SK-N-SH (cell line): Measurements from ENCODE around the gene C9orf78. TPM values are rescaled to one million over a fixed set of nuclear protein-coding genes. Genes with fewer than 3 reads are reported as not detected.

ENCODE experiments used
- CTCF ChIA-PET: fragments of 300-600, 350-600 bp; formaldehyde crosslinking; extraction: SDS; loops from one replicate; lab custom pipeline; 2021; lab: Yijun Ruan, JAX
- POLR2A ChIA-PET: fragments of 350-600 bp; sonication (Branson Sonifier 250); formaldehyde crosslinking; extraction: SDS; loops from one replicate; lab custom pipeline; 2020; ENCODE audit warnings: antibody characterized with exemption, inconsistent platforms; lab: Yijun Ruan, JAX
- DNase-seq: peaks from one replicate; pipeline ENCODE4 v3.0.0; 2012
- H2AFZ ChIP-seq: fragments of 200-600 bp; sonication (generic); 2 replicates; pipeline ENCODE4 v1.8.1; 2016; ENCODE audit warnings: antibody characterized with exemption, mild to moderate bottlenecking, low read depth
- H3F3A ChIP-seq: fragments of 200-600 bp; sonication (generic); replicated peaks from 2 replicates; pipeline ENCODE3; 2016; ENCODE audit warnings: antibody characterized with exemption, mild to moderate bottlenecking; ENCODE audit not compliant: insufficient read depth
- H3K27ac ChIP-seq, 2 experiments: fragments of 200-500 bp in 1 of 2; fragments of 200-600 bp in 1 of 2; sonication (Bioruptor generic) in 1 of 2; sonication (generic), shearing (Covaris generic) in 1 of 2; 2 replicates each; pipeline versions ENCODE4 v1.5.1 to v1.6.1; 2014 to 2016; ENCODE audit warnings: low read depth in 2 of 2, inconsistent platforms in 1 of 2, low read length in 1 of 2, mild to moderate bottlenecking in 1 of 2, mixed read lengths in 1 of 2
- H3K27me3 ChIP-seq: fragments of 200-600 bp; sonication (generic), shearing (Covaris generic); 2 replicates; pipeline ENCODE4 v1.6.1; 2016; ENCODE audit warnings: mixed run types; ENCODE audit not compliant: insufficient read depth
- H3K36me3 ChIP-seq, 2 experiments: fragments of 200-500 bp in 1 of 2; fragments of 200-600 bp in 1 of 2; sonication (Bioruptor generic) in 1 of 2; sonication (generic) in 1 of 2; replicated peaks in 1 of 2; 2 replicates each; pipeline versions ENCODE3 to v1.5.1; 2014 to 2016; ENCODE audit warnings: low read length in 1 of 2, mild to moderate bottlenecking in 1 of 2; ENCODE audit not compliant: insufficient read depth in 2 of 2, control insufficient read depth in 1 of 2
- H3K4me1 ChIP-seq, 2 experiments: fragments of 200-500 bp in 1 of 2; fragments of 200-600 bp in 1 of 2; sonication (Bioruptor generic) in 1 of 2; sonication (generic), shearing (Covaris generic) in 1 of 2; 2 replicates each; pipeline versions ENCODE4 v1.5.1 to v1.6.1; 2014 to 2016; ENCODE audit warnings: low read depth in 1 of 2, low read length in 1 of 2, mixed run types in 1 of 2; ENCODE audit not compliant: insufficient read depth in 2 of 2, control insufficient read depth in 1 of 2
- H3K4me2 ChIP-seq: fragments of 200-600 bp; sonication (generic), shearing (Covaris generic); 2 replicates; pipeline ENCODE4 v1.6.1; 2017; ENCODE audit warnings: mixed run types
- H3K4me3 ChIP-seq, 2 experiments: fragments of 200-500 bp in 1 of 2; fragments of 200-600 bp in 1 of 2; sonication (Bioruptor generic) in 1 of 2; sonication (generic), shearing (Covaris generic) in 1 of 2; 2 replicates each; pipeline versions ENCODE4 v1.5.1 to v1.8.1; 2014 to 2016; ENCODE audit warnings: low read depth in 2 of 2, inconsistent platforms in 1 of 2, low read length in 1 of 2, mild to moderate bottlenecking in 1 of 2, mixed read lengths in 1 of 2, moderate library complexity in 1 of 2
- H3K79me2 ChIP-seq: fragments of 200-600 bp; sonication (generic); 2 replicates; pipeline ENCODE4 v1.8.1; 2017; ENCODE audit warnings: mild to moderate bottlenecking; ENCODE audit not compliant: insufficient read depth
- H3K9ac ChIP-seq: fragments of 200-600 bp; sonication (generic); 2 replicates; pipeline ENCODE4 v1.6.1; 2017; ENCODE audit warnings: mixed run types
- H3K9me2 ChIP-seq: fragments of 200-600 bp; sonication (generic); 2 replicates; pipeline ENCODE4 v1.6.1; 2017; ENCODE audit warnings: mixed run types
- H3K9me3 ChIP-seq: fragments of 200-600 bp; sonication (generic); 2 replicates; pipeline ENCODE4 v1.6.1; 2017; ENCODE audit warnings: mixed run types, mild to moderate bottlenecking, moderate library complexity
- H4K20me1 ChIP-seq: fragments of 200-600 bp; sonication (generic); 2 replicates; pipeline ENCODE4 v1.6.1; 2017; ENCODE audit warnings: mild to moderate bottlenecking, mixed run types; ENCODE audit not compliant: insufficient read depth
- CTCF ChIP-seq: fragments of 200-600 bp; sonication (generic); IDR thresholded peaks from 2 replicates; pipeline ENCODE4 v1.6.1; 2017; ENCODE audit warnings: antibody characterized with exemption, mild to moderate bottlenecking, moderate library complexity
- EP300 ChIP-seq, 2 experiments: IDR thresholded peaks; 2 replicates each; pipeline versions ENCODE4 v1.4.0 to v1.6.1; 2012; ENCODE audit warnings: borderline replicate concordance in 1 of 2, low read depth in 1 of 2, low read length in 1 of 2
- EZH2phosphoT487 ChIP-seq: fragments of 200-600 bp; sonication (generic); IDR thresholded peaks from 2 replicates; pipeline ENCODE4 v1.6.1; 2017; ENCODE audit warnings: low read depth, mixed run types, mild to moderate bottlenecking, antibody characterized with exemption, moderate library complexity, borderline replicate concordance
- FOSL2 ChIP-seq: IDR thresholded peaks from 2 replicates; pipeline ENCODE4 v1.4.0; 2012; ENCODE audit warnings: low read depth, mild to moderate bottlenecking, moderate library complexity, borderline replicate concordance
- IRF3 ChIP-seq: fragments of 150-350 bp; IDR thresholded peaks from 2 replicates; pipeline ENCODE4 v1.6.1; 2016; ENCODE audit warnings: mild to moderate bottlenecking, low read depth, low read length
- JUND ChIP-seq: IDR thresholded peaks from 2 replicates; pipeline ENCODE4 v1.4.0; 2012
- MAX ChIP-seq: IDR thresholded peaks from 2 replicates; pipeline ENCODE4 v1.4.0; 2012; ENCODE audit warnings: low read depth
- MEF2A ChIP-seq: IDR thresholded peaks from 2 replicates; pipeline ENCODE4 v1.4.0; 2012; ENCODE audit warnings: low read depth, borderline replicate concordance
- MXI1 ChIP-seq: IDR thresholded peaks from 2 replicates; pipeline ENCODE4 v1.6.1; 2012; ENCODE audit warnings: mild to moderate bottlenecking, low read depth, low read length, improper control_type of control experiment
- NFIC ChIP-seq: IDR thresholded peaks from 2 replicates; pipeline ENCODE4 v1.4.0; 2012; ENCODE audit warnings: borderline replicate concordance
- PBX3 ChIP-seq: IDR thresholded peaks from 2 replicates; pipeline ENCODE4; 2012
- RCOR1 ChIP-seq: fragments of 150-350 bp; IDR thresholded peaks from 2 replicates; pipeline ENCODE4 v1.6.1; 2017; ENCODE audit warnings: antibody characterized with exemption, low read length
- RFX5 ChIP-seq: IDR thresholded peaks from 2 replicates; pipeline ENCODE4 v1.6.1; 2012; ENCODE audit warnings: mild to moderate bottlenecking, improper control_type of control experiment, low read length
- SIN3A ChIP-seq: IDR thresholded peaks from 2 replicates; pipeline ENCODE4 v1.6.1; 2012; ENCODE audit warnings: low read depth, mild to moderate bottlenecking, low read length, moderate library complexity, borderline replicate concordance
- SMC3 ChIP-seq: IDR thresholded peaks from 2 replicates; pipeline ENCODE4 v1.6.1; 2012; ENCODE audit warnings: low read depth, low read length, improper control_type of control experiment
- TCF12 ChIP-seq: IDR thresholded peaks from 2 replicates; pipeline ENCODE4 v1.4.0; 2012
- TEAD4 ChIP-seq: IDR thresholded peaks from 2 replicates; pipeline ENCODE4 v1.4.0; 2012; ENCODE audit warnings: mild to moderate bottlenecking, borderline replicate concordance; ENCODE audit not compliant: insufficient read depth
- YY1 ChIP-seq: IDR thresholded peaks from 2 replicates; pipeline ENCODE4 v1.4.0; 2012; ENCODE audit warnings: low read depth, mild to moderate bottlenecking
- ZBTB33 ChIP-seq: IDR thresholded peaks from 2 replicates; pipeline ENCODE4 v1.4.0; 2012; ENCODE audit warnings: low read depth, borderline replicate concordance
- WGBS: methylation state at CpG from one replicate; pipeline ENCODE4 v1.1.6; 2017; ENCODE audit warnings: low lambda C conversion rate; 5-methylcytosine and 5-hydroxymethylcytosine counted together
- polyA plus RNA-seq, 3 experiments: library from polyadenylated mRNA; depleted of rRNA; stranded (reverse); fragments of >200 nt; gene quantifications; 2 replicates each; pipeline ENCODE4 v1.2.3, GENCODE V29; 2012
- small RNA-seq, 7 experiments: library from RNA; depleted of rRNA; stranded (forward); fragments of <200 nt; gene quantifications; one replicate each; pipeline ENCODE3, GENCODE V24; 2012

C9orf78 gene
- polyA plus RNA-seq, 1 of the 3 experiments (the other 2 are of a cell fraction) = 59.2 TPM

- POLR2A ChIA-PET = no interaction called here
- H3K9ac ChIP-seq = no peak overlapping the region
- peak overlapping the region; percentile 72 for H3K4me2 ChIP-seq
- H3K79me2 ChIP-seq = no peaks in the 10 kb centered on the region
- H3K9me3 ChIP-seq = no peaks in the 10 kb centered on the region
- no peak for DNase-seq
- no peaks in the 10 kb centered on the region for H3F3A ChIP-seq
- CTCF ChIA-PET = interaction anchor here (0.7 to 19.6 kb wide), 5 partner anchors 12 to 135 kb away, joined by 3 to 356 read pairs (median 13); no protein-coding TSS in a partner anchor
- TF ChIP-seq IRF3 = no peak
- TF ChIP-seq MEF2A = no peak
- no peak for TF ChIP-seq JUND
- TF ChIP-seq TCF12 = no peak
- no peak for TF ChIP-seq RFX5
- no peak for TF ChIP-seq PBX3
- no peak for TF ChIP-seq SMC3
- TF ChIP-seq EZH2phosphoT487 = no peak
- TF ChIP-seq RCOR1 = no peak
- TF ChIP-seq YY1 = no peak
- no peak for TF ChIP-seq CTCF
- TF ChIP-seq NFIC = no peak
- no peak for TF ChIP-seq EP300 (IDR thresholded peaks at IDR 0.05; ENCODE audit: borderline replicate concordance in 1 of 2, low read depth in 1 of 2, low read length in 1 of 2)
- TF ChIP-seq ZBTB33 = no peak
- TF ChIP-seq MXI1 = no peak
- no peak for TF ChIP-seq SIN3A
- no peak for TF ChIP-seq TEAD4
- no peak for TF ChIP-seq FOSL2
- TF ChIP-seq MAX = no peak
- H3K9me2 ChIP-seq = no peaks in the 10 kb centered on the region
- WGBS = 89% methylated on average over 10 of the region's 11 CpGs
- no peaks in the 10 kb centered on the region for H3K27me3 ChIP-seq
- no peaks in the 10 kb centered on the region for H4K20me1 ChIP-seq
- H3K4me3 ChIP-seq = no peak overlapping the region
- H3K36me3 ChIP-seq = no peaks in the 10 kb centered on the region
- peak overlapping the region; percentile 64; the same call in 1 of the 2 replicates for H2AFZ ChIP-seq
- H3K4me1 ChIP-seq = peaks cover 4 to 6% of the 10 kb centered on the region in 2 experiments; a peak in 1 of 4 replicates
- H3K27ac ChIP-seq = peak overlapping the region; percentile 13 to 79; a peak in 3 of 4 replicates
Measured at GRCh38 chr9:129777769-129778130, 57.3 kb downstream of the C9orf78 start.

Small RNA genes within 50 kb of the gene (small RNA-seq; reads per million reads assigned to genes)
- 0 to 1.9 (median 0) reads per million in 7 experiments for gene MIR6855

Other genes with a start within 250 kb of the C9orf78 start
- gene C9orf50, start 214.2 kb downstream of the C9orf78 start, polyA plus RNA-seq (2012; rRNA removed) = 0.24 and 0.30 TPM in 2 replicates
- gene NTMT1, start 209.1 kb downstream of the C9orf78 start, polyA plus RNA-seq (2012; rRNA removed) = 75.0 and 78.3 TPM in 2 replicates
- 35.9 and 37.5 TPM in 2 replicates for gene ASB6, start 193.1 kb downstream of the C9orf78 start, polyA plus RNA-seq (2012; rRNA removed)
- gene PRRX2, start 169.6 kb downstream of the C9orf78 start, polyA plus RNA-seq (2012; rRNA removed) = 0.83 and 0.84 TPM in 2 replicates
- gene PTGES, start 82.2 kb downstream of the C9orf78 start, polyA plus RNA-seq (2012; rRNA removed) = 3.2 and 5.2 TPM in 2 replicates
- gene TOR1B, start 32.1 kb downstream of the C9orf78 start, polyA plus RNA-seq (2012; rRNA removed) = 37.4 and 50.2 TPM in 2 replicates
- 85.3 and 120 TPM in 2 replicates for gene TOR1A, start 11.1 kb downstream of the C9orf78 start, polyA plus RNA-seq (2012; rRNA removed)
- gene USP20, start 183 bp upstream of the C9orf78 start, polyA plus RNA-seq (2012; rRNA removed) = 17.7 and 22.5 TPM in 2 replicates
- 10.2 and 11.0 TPM in 2 replicates for gene FNBP1, start 207.9 kb upstream of the C9orf78 start, polyA plus RNA-seq (2012; rRNA removed)
- 23.0 and 29.9 TPM in 2 replicates for gene GPR107, start 218.6 kb upstream of the C9orf78 start, polyA plus RNA-seq (2012; rRNA removed)